Left lung (tissue), 10 donors: ENCODE data around the gene PIK3AP1. TPM values are rescaled to one million over a fixed set of nuclear protein-coding genes. Genes with fewer than 3 reads are reported as not detected.
"Not testable (repeated sequence)": the region's sequence is repeated elsewhere in the genome, so short reads cannot be mapped to it uniquely, and the experiment has no call there.

Experiments used
- ATAC-seq: fragments of 200-7000 bp; cut with Tn5 transposase; one replicate; pipeline ENCODE4 v1.9.1; 2020; ENCODE audit warnings: moderate library complexity
- DNase-seq, 4 donors: peaks; one replicate each; pipeline ENCODE4 v3.0.0-alpha.2; 2013 to 2020
- H3K27ac ChIP-seq, 2 donors: fragments of 200-600 bp; sonication (generic) in 1 of 2; one replicate each; pipeline versions ENCODE4 v1.5.0 to v1.8.0; 2020 to 2021
- H3K27me3 ChIP-seq, 2 donors: fragments of 200-600 bp; sonication (generic) in 1 of 2; one replicate each; pipeline versions ENCODE4 v1.5.0 to v1.8.0; 2020 to 2021
- H3K36me3 ChIP-seq, 2 donors: fragments of 200-600 bp; sonication (generic) in 1 of 2; one replicate each; pipeline versions ENCODE4 v1.5.0 to v1.8.0; 2020 to 2021
- H3K4me1 ChIP-seq, 2 donors: fragments of 200-600 bp; one replicate each; pipeline ENCODE4 v1.8.0; 2021
- H3K4me3 ChIP-seq, 2 donors: fragments of 200-600 bp; sonication (generic) in 1 of 2; one replicate each; pipeline versions ENCODE4 v1.5.0 to v1.8.0; 2020 to 2021; ENCODE audit warnings: mild to moderate bottlenecking in 1 of 2
- H3K9me3 ChIP-seq, 2 donors: fragments of 200-600 bp; sonication (generic) in 1 of 2; one replicate each; pipeline versions ENCODE4 v1.5.0 to v1.8.0; 2020 to 2021
- intact Hi-C, 2 donors: fragments of 100-400 bp; cut with DNase I; formaldehyde crosslinking; loops; one replicate each; pipeline versions ENCODE4 v1.11.2 to v1.14.2; 2022
- polyA plus RNA-seq, 6 donors: library from polyadenylated mRNA; unstranded; fragments of 120-200 nt; gene quantifications; one replicate each; pipeline ENCODE4 v1.2.1, GENCODE V29; 2013; ENCODE audit not compliant: insufficient read length in 6 of 6
- total RNA-seq, 2 donors: library from RNA; stranded (reverse); fragmentation: NEBNext Ultra II Directional; extraction: Animal tissue kit (Norgen Biotek cat#: 25700); gene quantifications; one replicate each; pipeline ENCODE4 v1.2.1, GENCODE V29; 2021
- TF ChIP-seq, protein P1 (sequence below), 2 donors: fragments of 200-600 bp; sonication (generic) in 1 of 2; IDR thresholded peaks; one replicate each; pipeline versions ENCODE4 v1.5.0 to v1.8.0; 2021; ENCODE audit warnings: antibody characterized with exemption in 2 of 2
- donor health status: DM: no; HTN: yes; CAD: no.
- donor health status: DM: no; HTN: no; CAD: no.

Gene PIK3AP1
- total and polyA plus RNA-seq, 8 donors: 2.3 to 91.3 (median 3.6) TPM

DNA sequence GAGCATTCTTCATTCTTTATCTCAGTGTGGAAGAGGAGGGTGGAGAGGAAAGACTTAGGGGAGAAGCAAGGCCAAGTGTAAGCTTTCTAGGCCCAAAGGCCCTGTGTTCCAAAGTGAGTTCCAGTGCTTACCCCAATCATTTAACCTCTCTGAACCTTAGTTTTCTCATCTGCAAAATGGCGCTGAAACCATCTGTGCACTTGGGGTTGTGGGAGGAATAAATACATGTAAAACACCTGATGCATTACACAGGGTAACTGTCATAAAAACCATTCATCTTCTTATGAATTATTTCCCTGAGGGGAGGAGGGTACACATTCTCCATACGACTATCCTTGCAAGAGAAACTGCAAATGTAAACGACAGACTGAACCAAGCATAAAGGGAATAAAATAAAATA, 19.0 kb downstream of the PIK3AP1 start:
- Histone ChIP-seq H3K36me3 (no peaks in the 10 kb centered on the region), H3K4me3 (no peak overlapping the region), H3K9me3 (no peaks in the 10 kb centered on the region), H3K4me1 (peaks cover 0 to 68% of the 10 kb centered on the region in 2 donors), H3K27me3 (no peaks in the 10 kb centered on the region), H3K27ac (peak overlapping the region in 1 of 2 donors; percentile 64)
- ATAC-seq (no peak), DNase-seq (no peak)
- TF ChIP-seq, protein P1, sequence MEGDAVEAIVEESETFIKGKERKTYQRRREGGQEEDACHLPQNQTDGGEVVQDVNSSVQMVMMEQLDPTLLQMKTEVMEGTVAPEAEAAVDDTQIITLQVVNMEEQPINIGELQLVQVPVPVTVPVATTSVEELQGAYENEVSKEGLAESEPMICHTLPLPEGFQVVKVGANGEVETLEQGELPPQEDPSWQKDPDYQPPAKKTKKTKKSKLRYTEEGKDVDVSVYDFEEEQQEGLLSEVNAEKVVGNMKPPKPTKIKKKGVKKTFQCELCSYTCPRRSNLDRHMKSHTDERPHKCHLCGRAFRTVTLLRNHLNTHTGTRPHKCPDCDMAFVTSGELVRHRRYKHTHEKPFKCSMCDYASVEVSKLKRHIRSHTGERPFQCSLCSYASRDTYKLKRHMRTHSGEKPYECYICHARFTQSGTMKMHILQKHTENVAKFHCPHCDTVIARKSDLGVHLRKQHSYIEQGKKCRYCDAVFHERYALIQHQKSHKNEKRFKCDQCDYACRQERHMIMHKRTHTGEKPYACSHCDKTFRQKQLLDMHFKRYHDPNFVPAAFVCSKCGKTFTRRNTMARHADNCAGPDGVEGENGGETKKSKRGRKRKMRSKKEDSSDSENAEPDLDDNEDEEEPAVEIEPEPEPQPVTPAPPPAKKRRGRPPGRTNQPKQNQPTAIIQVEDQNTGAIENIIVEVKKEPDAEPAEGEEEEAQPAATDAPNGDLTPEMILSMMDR (IDR thresholded peaks at IDR 0.05): no peak
- intact Hi-C loops: no loop called here

- Histone ChIP-seq H3K36me3 (no peaks in the 10 kb centered on the region), H3K27me3 (no peaks in the 10 kb centered on the region), H3K27ac (peak overlapping the region in 1 of 2 donors; percentile 64), H3K4me1 (peaks cover 0 to 69% of the 10 kb centered on the region in 2 donors), H3K9me3 (no peaks in the 10 kb centered on the region), H3K4me3 (no peak overlapping the region)
- intact Hi-C loops: no loop called here
- TF ChIP-seq, protein P1 (IDR thresholded peaks at IDR 0.05): no peak
- DNase-seq (peak in 2 of 4 donors; percentile 48 to 85), ATAC-seq (peak; percentile 58)
Observed at GRCh38 chr10:96700374-96701099, 19.8 kb downstream of the PIK3AP1 start.

DNA sequence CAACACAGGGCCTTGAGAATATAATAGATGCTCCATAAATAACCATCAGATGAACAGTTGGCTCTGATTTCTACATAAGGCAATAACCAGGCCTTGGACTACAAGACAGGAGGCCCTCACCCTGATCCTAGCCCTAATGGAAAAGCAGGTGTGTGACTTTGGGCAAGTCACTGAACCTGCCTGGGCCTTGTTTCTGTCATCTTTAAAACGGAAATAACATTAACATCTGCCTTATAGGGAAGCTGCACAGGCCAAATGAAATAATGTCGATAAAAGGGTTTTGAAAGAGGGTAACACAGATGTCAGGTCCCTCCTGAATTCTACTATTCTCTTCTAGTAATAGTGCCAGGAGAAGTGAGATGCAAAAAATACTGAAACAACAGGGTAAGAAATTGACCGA, 20.7 kb downstream of the PIK3AP1 start:
- DNase-seq (no peak), ATAC-seq (no peak)
- intact Hi-C loops: no loop called here
- TF ChIP-seq, protein P1 (IDR thresholded peaks at IDR 0.05): no peak
- H3K4me1 ChIP-seq: peaks cover 0 to 69% of the 10 kb centered on the region in 2 donors
- H3K4me3 ChIP-seq: no peak overlapping the region
- H3K9me3 ChIP-seq: no peaks in the 10 kb centered on the region
- no peaks in the 10 kb centered on the region for H3K27me3 ChIP-seq
- H3K36me3 ChIP-seq: no peaks in the 10 kb centered on the region
- H3K27ac ChIP-seq: peak overlapping the region in 1 of 2 donors; percentile 64

DNA sequence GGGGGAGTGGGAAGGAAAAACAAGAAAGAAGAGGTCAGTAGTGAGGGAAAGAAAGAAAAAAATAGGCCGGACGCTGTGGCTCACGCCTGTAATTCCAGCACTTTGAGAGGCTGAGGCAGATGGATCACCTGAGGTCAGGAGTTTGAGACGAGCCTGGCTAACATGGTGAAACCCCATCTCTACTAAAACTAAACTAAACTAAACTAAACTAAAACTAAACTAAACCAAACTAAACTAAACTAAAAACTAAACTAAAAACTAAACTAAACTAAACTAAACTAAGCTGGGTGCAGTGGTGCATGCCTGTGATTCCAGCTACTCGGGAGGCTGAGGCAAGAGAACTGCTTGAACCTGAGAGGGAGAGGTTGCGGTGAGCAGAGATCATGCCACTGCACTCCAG, 22.0 kb downstream of the PIK3AP1 start:
- not testable (repeated sequence) for ATAC-seq, H3K4me3 ChIP-seq

DNA sequence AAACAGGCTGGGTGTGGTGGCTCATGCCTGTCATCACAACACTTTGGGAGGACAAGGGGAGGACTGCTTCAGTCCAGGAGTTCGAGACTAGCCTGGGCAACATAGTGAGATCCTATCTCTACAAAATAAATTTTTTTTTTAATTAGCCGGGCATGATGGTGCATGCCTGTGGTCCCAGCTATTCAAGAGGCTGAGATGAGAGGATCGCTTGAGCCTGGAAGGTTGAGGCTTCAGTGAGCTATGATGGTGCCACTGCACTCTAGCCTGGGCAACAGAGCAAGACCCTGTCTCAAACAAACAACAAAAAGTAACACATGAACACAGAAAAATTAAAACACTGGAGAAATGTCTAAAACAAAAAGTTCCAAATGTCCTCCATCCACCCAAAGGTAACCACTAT, 22.9 kb downstream of the PIK3AP1 start:
- intact Hi-C loops: no loop called here
- DNase-seq: no peak
- no peak for ATAC-seq
- Histone ChIP-seq H3K4me3 (no peak overlapping the region), H3K9me3 (no peaks in the 10 kb centered on the region), H3K36me3 (no peaks in the 10 kb centered on the region), H3K4me1 (peaks cover 0 to 58% of the 10 kb centered on the region in 2 donors), H3K27ac (no peak overlapping the region), H3K27me3 (no peaks in the 10 kb centered on the region)
- TF ChIP-seq, protein P1 (IDR thresholded peaks at IDR 0.05): no peak

More for the DNA sequence above, 22.0 kb downstream of the PIK3AP1 start:
- intact Hi-C loops, H3K9me3 ChIP-seq, DNase-seq, H3K36me3 ChIP-seq, H3K27ac ChIP-seq, H3K27me3 ChIP-seq: not testable (repeated sequence)
- H3K4me1 ChIP-seq: peaks cover 0 to 66% of the 10 kb centered on the region in 2 donors
